Type B pancreatic cell (in vitro differentiated cells): ENCODE results near the gene PTTG1IP. TPM values are rescaled to one million over a fixed set of nuclear protein-coding genes. Genes with fewer than 3 reads are reported as not detected.

Source experiments
- DNase-seq: peaks from one replicate; pipeline ENCODE4 v3.0.0; 2021; ENCODE audit warnings: mixed read lengths; ENCODE audit not compliant: unreplicated experiment; ENCODE audit errors: extremely low spot score
- H3K27ac Mint-ChIP-seq: 2 replicates; pipeline ENCODE4 v1.8.0; 2021; ENCODE audit warnings: mild to moderate bottlenecking, mixed read lengths
- H3K27me3 Mint-ChIP-seq: 2 replicates; pipeline ENCODE4 v1.8.0; 2021; ENCODE audit warnings: mixed read lengths
- H3K36me3 Mint-ChIP-seq: 2 replicates; pipeline ENCODE4 v1.8.0; 2021; ENCODE audit warnings: mixed read lengths
- H3K4me1 Mint-ChIP-seq: one replicate; pipeline ENCODE4 v1.8.0; 2021; ENCODE audit warnings: mixed read lengths; ENCODE audit not compliant: unreplicated experiment
- H3K4me3 Mint-ChIP-seq: 2 replicates; pipeline ENCODE4 v1.8.0; 2021; ENCODE audit warnings: mild to moderate bottlenecking, mixed read lengths
- H3K9me3 Mint-ChIP-seq: 2 replicates; pipeline ENCODE4 v1.8.0; 2021; ENCODE audit warnings: mixed read lengths
- total RNA-seq: library from RNA; stranded (reverse); gene quantifications from 2 replicates; pipeline ENCODE4 v1.2.1, GENCODE V29; 2021; ENCODE audit warnings: low replicate concordance
- TF ChIP-seq, protein P1 (sequence below): fragments of 200-600 bp; sonication (generic); conservative IDR thresholded peaks from 2 replicates; pipeline ENCODE4 v1.5.0; 2021; ENCODE audit warnings: antibody characterized with exemption, mild to moderate bottlenecking

Gene PTTG1IP
- total RNA-seq, 1 donor from 2014 or later, result 168 TPM

DNA sequence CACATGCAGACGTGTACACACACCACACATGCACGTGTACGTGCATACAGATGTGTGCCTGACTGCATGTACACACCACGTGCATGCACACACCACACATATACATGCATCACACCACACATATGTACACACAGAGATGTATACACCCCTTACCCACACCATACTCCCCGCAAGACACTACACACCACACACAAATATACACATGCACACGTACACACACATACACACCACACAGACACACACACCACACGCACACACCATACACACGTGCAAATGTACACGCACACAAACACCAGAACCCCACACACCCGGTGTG, 37.5 kb upstream of the PTTG1IP start:
- no peak overlapping the region for H3K4me3 Mint-ChIP-seq
- H3K36me3 Mint-ChIP-seq, result no peaks in the 10 kb centered on the region
- peaks cover 13% of the 10 kb centered on the region for H3K4me1 Mint-ChIP-seq
- no peak for DNase-seq
- TF ChIP-seq, protein P1, sequence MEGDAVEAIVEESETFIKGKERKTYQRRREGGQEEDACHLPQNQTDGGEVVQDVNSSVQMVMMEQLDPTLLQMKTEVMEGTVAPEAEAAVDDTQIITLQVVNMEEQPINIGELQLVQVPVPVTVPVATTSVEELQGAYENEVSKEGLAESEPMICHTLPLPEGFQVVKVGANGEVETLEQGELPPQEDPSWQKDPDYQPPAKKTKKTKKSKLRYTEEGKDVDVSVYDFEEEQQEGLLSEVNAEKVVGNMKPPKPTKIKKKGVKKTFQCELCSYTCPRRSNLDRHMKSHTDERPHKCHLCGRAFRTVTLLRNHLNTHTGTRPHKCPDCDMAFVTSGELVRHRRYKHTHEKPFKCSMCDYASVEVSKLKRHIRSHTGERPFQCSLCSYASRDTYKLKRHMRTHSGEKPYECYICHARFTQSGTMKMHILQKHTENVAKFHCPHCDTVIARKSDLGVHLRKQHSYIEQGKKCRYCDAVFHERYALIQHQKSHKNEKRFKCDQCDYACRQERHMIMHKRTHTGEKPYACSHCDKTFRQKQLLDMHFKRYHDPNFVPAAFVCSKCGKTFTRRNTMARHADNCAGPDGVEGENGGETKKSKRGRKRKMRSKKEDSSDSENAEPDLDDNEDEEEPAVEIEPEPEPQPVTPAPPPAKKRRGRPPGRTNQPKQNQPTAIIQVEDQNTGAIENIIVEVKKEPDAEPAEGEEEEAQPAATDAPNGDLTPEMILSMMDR, result no peak
- no peaks in the 10 kb centered on the region for H3K9me3 Mint-ChIP-seq
- H3K27me3 Mint-ChIP-seq, result peaks cover 17% of the 10 kb centered on the region
- no peak overlapping the region for H3K27ac Mint-ChIP-seq

DNA sequence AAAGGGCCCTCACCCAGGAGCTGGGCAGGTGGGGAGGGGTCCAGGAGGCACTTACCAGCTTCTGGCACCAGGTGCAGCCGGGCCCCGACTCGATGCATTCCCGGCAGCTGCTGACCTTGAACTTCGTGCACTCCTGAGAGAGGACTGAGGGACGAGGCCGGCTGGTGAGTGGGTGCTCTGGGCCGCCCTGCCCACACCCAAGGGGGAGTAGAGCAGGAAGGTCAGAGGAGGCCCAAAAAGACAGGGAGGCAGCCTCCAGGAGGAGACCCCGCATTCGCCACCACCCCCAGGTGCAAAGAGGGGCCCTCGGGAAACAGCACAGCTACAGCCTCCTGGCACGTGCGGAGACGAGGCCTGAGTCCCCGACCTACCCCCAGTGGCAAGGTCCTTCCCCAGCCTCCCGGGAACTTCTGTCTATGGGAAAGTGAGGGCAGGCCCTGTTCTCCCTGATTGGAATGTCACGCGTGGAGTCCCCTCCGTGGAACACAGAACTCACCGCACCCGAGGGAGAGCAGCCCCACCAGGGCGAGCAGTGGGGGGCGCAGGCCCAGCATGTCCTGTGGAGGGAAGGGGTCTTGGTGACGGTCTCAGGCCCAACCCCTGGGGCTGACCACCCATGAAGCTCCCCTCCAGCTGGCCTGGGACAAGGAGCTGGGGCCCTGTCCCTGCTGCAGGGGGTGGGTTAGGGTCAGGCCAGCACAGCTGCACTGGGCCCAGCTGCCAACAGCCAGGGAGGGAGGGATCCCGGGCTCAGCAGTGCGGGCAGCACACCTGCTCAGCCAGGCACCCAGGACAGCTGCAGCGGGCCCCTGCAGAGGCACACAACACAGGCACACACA, 37.0 kb upstream of the PTTG1IP start:
- Mint-ChIP-seq H3K27me3 (peaks cover 14% of the 10 kb centered on the region), H3K9me3 (no peaks in the 10 kb centered on the region), H3K27ac (no peak overlapping the region), H3K36me3 (no peaks in the 10 kb centered on the region), H3K4me3 (no peak overlapping the region), H3K4me1 (peaks cover 13% of the 10 kb centered on the region)
- TF ChIP-seq, protein P1, result no peak
- DNase-seq, result no peak

DNA sequence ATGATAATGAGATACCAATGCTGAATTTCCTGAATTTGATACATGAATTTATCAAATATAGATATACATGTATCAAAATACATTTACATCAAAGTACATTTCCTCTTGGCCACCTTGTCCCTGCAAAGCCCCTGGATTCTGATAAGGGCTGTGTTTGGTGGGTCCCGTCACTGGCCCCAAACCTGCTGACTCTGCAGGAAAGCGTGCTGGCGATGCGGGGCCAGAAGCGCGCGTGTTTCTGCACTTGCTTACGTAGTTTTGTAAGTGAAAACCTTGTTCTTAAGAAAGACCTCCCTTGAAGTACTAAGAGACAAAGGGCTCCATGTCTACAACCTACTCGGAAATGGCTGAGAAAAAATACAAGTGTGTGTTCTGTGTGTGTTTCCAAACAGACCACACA, 36.2 kb upstream of the PTTG1IP start:
- Mint-ChIP-seq H3K9me3 (no peaks in the 10 kb centered on the region), H3K4me3 (no peak overlapping the region), H3K27me3 (peaks cover 12% of the 10 kb centered on the region), H3K36me3 (no peaks in the 10 kb centered on the region), H3K27ac (no peak overlapping the region), H3K4me1 (peaks cover 13% of the 10 kb centered on the region)
- DNase-seq, result no peak
- TF ChIP-seq, protein P1, result no peak

DNA sequence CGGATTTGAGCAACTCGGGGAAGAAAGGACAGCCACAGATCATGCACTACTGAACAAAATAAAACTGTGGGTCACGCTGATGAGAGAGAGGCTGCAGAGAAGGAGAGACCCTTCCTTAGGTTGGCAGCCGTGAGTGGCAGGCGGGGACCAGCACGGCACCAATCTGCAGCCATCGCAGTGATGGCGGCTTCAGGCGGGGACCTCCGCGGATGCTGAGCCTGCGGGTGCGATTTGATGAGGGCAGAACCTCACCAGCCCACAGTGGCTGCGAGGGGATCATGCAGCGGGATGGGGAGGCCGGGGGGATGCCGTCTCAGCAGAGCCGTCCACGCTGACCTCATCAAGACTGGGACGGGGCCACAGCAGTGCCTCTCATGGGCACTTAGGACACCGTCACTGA, 35.4 kb upstream of the PTTG1IP start:
- Mint-ChIP-seq H3K27me3 (peaks cover 17% of the 10 kb centered on the region), H3K9me3 (no peaks in the 10 kb centered on the region), H3K4me3 (no peak overlapping the region), H3K27ac (no peak overlapping the region), H3K4me1 (peaks cover 13% of the 10 kb centered on the region), H3K36me3 (no peaks in the 10 kb centered on the region)
- no peak for DNase-seq
- TF ChIP-seq, protein P1, result no peak

DNA sequence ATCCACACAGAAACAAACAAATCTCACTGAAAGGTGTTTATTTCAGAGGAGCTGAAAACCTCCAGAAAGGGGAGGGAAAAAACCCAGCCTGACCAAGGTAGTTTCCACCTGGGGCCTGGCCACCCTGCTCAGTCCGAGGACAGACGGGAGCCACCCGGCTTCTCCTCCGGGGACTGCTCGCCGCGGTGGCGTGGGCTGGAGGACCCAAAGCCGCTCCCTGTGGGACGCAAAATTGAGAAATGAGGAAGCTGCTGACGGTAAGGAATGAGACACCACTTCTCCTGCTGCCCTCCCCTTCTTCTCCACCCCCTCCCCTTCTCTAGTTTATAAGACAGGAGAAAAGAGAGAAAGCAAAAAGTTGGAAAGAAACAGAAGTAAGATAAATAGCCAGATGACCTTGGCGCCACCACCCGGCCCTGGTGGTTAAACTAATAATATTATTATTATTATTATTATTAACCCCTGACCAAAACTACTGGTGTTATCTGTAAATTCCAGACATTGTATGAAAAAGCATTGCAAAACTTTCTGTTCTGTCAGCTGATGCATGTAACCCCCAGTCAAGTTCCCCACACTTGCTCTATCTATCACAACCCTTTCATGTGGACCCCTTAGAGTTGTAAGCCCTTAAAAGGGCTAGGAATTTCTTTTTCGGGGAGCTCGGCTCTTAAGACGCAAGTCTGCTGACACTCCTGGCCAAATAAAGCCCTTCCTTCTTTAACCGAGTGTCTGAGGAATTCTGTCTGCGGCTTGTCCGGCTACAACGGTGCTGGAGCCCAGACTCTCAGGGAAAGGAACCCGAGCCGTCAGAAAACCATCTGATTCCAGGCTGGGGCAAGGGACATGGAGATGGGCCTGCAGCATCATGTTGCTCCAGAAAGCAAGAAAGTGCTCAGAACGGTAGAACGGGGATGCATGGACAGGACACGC, 34.7 kb upstream of the PTTG1IP start:
- Mint-ChIP-seq H3K27ac (no peak overlapping the region), H3K9me3 (no peaks in the 10 kb centered on the region), H3K36me3 (no peaks in the 10 kb centered on the region), H3K27me3 (peaks cover 17% of the 10 kb centered on the region), H3K4me1 (peaks cover 13% of the 10 kb centered on the region), H3K4me3 (no peak overlapping the region)
- no peak for DNase-seq
- TF ChIP-seq, protein P1, result no peak
